ENCODE results near the gene TDRD3.

TDRD3 gene

GRCh38 chr13:60617991-60618733 lies 221.1 kb downstream of the TDRD3 start:
- H3K4me2 ChIP-seq (ENCODE audit: low read length): no peak overlapping the region
- no peak for TF ChIP-seq CTCF (IDR thresholded peaks at IDR 0.05; ENCODE audit: low read depth, low read length, poor library complexity, severe bottlenecking)
- TF ChIP-seq EZH2phosphoT487 (IDR thresholded peaks at IDR 0.05; ENCODE audit: borderline replicate concordance, low read length): no peak
- H4K20me1 ChIP-seq (ENCODE audit: control insufficient read depth, insufficient read depth, low read depth, low read length): no peaks in the 10 kb centered on the region
- H3K79me2 ChIP-seq (ENCODE audit: control insufficient read depth, low read length): no peaks in the 10 kb centered on the region
- no peaks in the 10 kb centered on the region for H3K9me2 ChIP-seq (replicated peaks; ENCODE audit: control insufficient read depth, low read length)
- no peaks in the 10 kb centered on the region for H3K9me3 ChIP-seq (ENCODE audit: control insufficient read depth, insufficient read depth, low read length)
- H3K4me3 ChIP-seq (ENCODE audit: low read length): no peak overlapping the region
- no peaks in the 10 kb centered on the region for H3K4me1 ChIP-seq (ENCODE audit: control insufficient read depth, low read length)
- H3K27me3 ChIP-seq (ENCODE audit: control insufficient read depth, low read length): no peaks in the 10 kb centered on the region
- no peak overlapping the region for H3K27ac ChIP-seq (ENCODE audit: low read depth, low read length)
- no peaks in the 10 kb centered on the region for H3K36me3 ChIP-seq (ENCODE audit: control insufficient read depth, low read length)
- no peaks in the 10 kb centered on the region for H3F3A ChIP-seq (ENCODE audit: control insufficient read depth, insufficient read depth)

GRCh38 chr13:60619461-60619860 lies 222.4 kb downstream of the TDRD3 start:
- Histone ChIP-seq H4K20me1 (ENCODE audit: control insufficient read depth, insufficient read depth, low read depth, low read length) (no peaks in the 10 kb centered on the region), H3K4me2 (ENCODE audit: low read length) (no peak overlapping the region), H3K79me2 (ENCODE audit: control insufficient read depth, low read length) (no peaks in the 10 kb centered on the region), H3K4me3 (ENCODE audit: low read length) (no peak overlapping the region), H3K27me3 (ENCODE audit: control insufficient read depth, low read length) (no peaks in the 10 kb centered on the region), H3K9me3 (ENCODE audit: control insufficient read depth, insufficient read depth, low read length) (no peaks in the 10 kb centered on the region), H3K9me2 (replicated peaks; ENCODE audit: control insufficient read depth, low read length) (no peaks in the 10 kb centered on the region), H3K27ac (ENCODE audit: low read depth, low read length) (no peak overlapping the region), H3K36me3 (ENCODE audit: control insufficient read depth, low read length) (no peaks in the 10 kb centered on the region), H3F3A (ENCODE audit: control insufficient read depth, insufficient read depth) (no peaks in the 10 kb centered on the region), H3K4me1 (ENCODE audit: control insufficient read depth, low read length) (no peaks in the 10 kb centered on the region)
- TF ChIP-seq EZH2phosphoT487 (IDR thresholded peaks at IDR 0.05; ENCODE audit: borderline replicate concordance, low read length): no peak
- TF ChIP-seq CTCF (IDR thresholded peaks at IDR 0.05; ENCODE audit: low read depth, low read length, poor library complexity, severe bottlenecking): no peak

- Histone ChIP-seq H3K36me3 (ENCODE audit: control insufficient read depth, low read length) (no peaks in the 10 kb centered on the region), H3K79me2 (ENCODE audit: control insufficient read depth, low read length) (no peaks in the 10 kb centered on the region), H3K9me3 (ENCODE audit: control insufficient read depth, insufficient read depth, low read length) (no peaks in the 10 kb centered on the region), H3K4me1 (ENCODE audit: control insufficient read depth, low read length) (no peaks in the 10 kb centered on the region), H4K20me1 (ENCODE audit: control insufficient read depth, insufficient read depth, low read depth, low read length) (no peaks in the 10 kb centered on the region), H3K9me2 (replicated peaks; ENCODE audit: control insufficient read depth, low read length) (no peaks in the 10 kb centered on the region), H3K27ac (ENCODE audit: low read depth, low read length) (no peak overlapping the region), H3K4me2 (ENCODE audit: low read length) (no peak overlapping the region), H3K4me3 (ENCODE audit: low read length) (no peak overlapping the region), H3F3A (ENCODE audit: control insufficient read depth, insufficient read depth) (no peaks in the 10 kb centered on the region), H3K27me3 (ENCODE audit: control insufficient read depth, low read length) (no peaks in the 10 kb centered on the region)
- TF ChIP-seq CTCF (IDR thresholded peaks at IDR 0.05; ENCODE audit: low read depth, low read length, poor library complexity, severe bottlenecking): no peak
- TF ChIP-seq EZH2phosphoT487 (IDR thresholded peaks at IDR 0.05; ENCODE audit: borderline replicate concordance, low read length): no peak
These were observed 223.8 kb downstream of the TDRD3 start for GRCh38 chr13:60620611-60621395.
